Measurements from ENCODE around the gene SH2B3. TPM values are rescaled to one million over a fixed set of nuclear protein-coding genes. Genes with fewer than 3 reads are reported as not detected.
A peak's percentile ranks its signal among the peaks of the same experiment; 100 is the strongest.
"Not testable (repeated sequence)": the region's sequence is repeated elsewhere in the genome, so short reads cannot be mapped to it uniquely, and the experiment has no call there.

SH2B3 gene
- total RNA-seq, 2 donors from 2014 or later, result 42.6 to 47.4 TPM

DNA sequence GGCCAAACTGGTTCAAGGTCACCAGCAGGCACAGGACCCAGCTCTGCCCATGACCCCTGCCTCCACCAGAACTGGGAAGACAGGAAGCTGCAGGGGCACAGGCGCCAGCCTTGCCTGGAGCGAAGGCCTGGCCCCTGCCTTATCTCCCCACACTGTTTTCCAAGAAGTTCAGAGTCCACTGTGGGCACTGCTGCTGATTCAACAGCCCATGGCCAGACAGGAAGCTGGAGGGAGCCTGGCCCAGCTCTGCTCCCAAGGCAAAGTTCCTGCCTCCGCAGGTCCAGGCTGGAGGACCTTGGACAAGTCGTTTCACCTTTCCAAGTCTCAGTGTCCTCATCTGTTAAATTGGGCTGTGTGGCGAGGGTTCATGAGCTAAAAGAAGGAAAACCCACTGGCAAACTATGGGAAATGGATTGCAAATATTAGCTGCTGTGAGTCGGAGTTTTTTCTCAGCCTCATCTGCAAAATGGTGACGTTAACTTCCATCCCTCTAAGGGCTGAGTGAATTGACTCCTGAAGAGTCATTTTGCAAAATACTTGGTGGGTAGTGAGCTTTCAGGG lies 38.0 kb upstream of the SH2B3 start:
- TF ChIP-seq, protein P1, sequence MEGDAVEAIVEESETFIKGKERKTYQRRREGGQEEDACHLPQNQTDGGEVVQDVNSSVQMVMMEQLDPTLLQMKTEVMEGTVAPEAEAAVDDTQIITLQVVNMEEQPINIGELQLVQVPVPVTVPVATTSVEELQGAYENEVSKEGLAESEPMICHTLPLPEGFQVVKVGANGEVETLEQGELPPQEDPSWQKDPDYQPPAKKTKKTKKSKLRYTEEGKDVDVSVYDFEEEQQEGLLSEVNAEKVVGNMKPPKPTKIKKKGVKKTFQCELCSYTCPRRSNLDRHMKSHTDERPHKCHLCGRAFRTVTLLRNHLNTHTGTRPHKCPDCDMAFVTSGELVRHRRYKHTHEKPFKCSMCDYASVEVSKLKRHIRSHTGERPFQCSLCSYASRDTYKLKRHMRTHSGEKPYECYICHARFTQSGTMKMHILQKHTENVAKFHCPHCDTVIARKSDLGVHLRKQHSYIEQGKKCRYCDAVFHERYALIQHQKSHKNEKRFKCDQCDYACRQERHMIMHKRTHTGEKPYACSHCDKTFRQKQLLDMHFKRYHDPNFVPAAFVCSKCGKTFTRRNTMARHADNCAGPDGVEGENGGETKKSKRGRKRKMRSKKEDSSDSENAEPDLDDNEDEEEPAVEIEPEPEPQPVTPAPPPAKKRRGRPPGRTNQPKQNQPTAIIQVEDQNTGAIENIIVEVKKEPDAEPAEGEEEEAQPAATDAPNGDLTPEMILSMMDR (IDR thresholded peaks at IDR 0.05), result no peak
- Histone ChIP-seq H3K27me3 (no peaks in the 10 kb centered on the region), H3K4me3 (peak overlapping the region; percentile 76 to 84), H3K4me1 (peaks cover 0 to 34% of the 10 kb centered on the region in 2 donors), H3K27ac (peak overlapping the region; percentile 68 to 70), H3K36me3 (peaks cover 4% of the 10 kb centered on the region), H3K9me3 (no peaks in the 10 kb centered on the region)
- no peak for DNase-seq (ENCODE audit: low spot score)

DNA sequence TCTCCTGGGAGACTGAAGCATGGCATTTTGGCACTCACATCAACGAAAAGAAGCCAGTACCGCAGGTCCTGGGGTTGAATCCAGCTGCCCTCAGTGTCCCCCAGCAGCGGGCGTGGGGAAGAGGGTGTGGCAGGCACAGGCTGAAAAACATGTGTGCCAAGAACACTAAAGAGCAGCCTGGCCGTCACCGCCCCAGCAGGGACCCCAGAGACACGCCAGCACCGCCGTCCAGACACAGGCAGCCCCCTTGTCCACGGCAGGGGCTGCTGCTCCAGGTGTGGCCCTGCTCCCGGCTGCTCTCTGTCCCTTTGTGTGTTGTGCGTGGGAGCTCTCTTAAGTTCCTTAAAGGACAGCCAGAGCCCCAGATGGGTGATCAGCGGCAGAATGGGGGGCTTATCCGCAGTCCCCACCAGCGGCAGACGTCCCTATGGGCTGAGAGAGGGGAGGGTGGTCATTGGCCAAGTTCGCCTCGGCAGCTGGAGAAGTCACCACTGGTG lies 37.4 kb upstream of the SH2B3 start:
- Histone ChIP-seq H3K9me3 (no peaks in the 10 kb centered on the region), H3K4me3 (peak overlapping the region; percentile 76 to 84), H3K4me1 (peaks cover 0 to 33% of the 10 kb centered on the region in 2 donors), H3K27me3 (no peaks in the 10 kb centered on the region), H3K27ac (peak overlapping the region; percentile 68 to 70), H3K36me3 (peaks cover under 1% of the 10 kb centered on the region)
- TF ChIP-seq, protein P1 (IDR thresholded peaks at IDR 0.05), result no peak
- DNase-seq (ENCODE audit: low spot score), result no peak

DNA sequence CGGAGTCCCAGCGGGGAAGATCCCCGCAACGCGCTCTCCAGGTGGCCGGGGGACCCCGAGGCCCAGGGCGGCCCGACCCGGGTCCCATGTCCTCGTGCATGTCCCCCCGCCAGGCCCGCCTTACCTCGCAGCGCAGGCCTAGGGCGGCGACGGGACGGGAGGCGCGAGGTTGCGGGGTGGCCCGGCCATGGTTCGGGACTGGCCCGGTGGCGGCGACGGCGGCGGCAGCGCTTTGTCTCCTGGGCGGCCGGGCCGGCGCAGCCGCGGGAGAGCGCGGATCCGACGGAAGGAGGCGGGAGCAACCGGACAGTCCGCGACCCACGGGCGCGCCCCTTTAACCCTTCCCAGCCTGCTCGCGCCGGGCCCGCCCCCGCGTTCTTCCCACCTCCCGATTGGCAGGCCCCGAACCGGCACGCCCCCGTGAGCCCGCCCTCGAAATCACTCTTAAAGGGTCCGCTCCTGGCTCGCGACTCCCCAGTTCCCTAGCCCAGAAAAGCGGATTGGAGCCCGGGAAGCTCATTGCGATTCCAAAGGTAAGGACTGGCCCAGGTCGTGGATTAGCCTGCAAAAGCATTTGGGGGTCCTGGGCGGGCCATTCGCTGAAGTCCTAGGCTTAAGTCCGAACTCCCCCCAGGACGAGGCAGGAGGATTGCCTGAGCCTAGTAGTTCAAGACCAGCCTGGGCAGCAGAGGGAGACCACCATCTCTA lies 36.8 kb upstream of the SH2B3 start, which contains the start of gene PHETA1:
Gene PHETA1 (minus strand): TSS at position 308 of the 708 bp plus-strand sequence. CDS start 5,668 bp downstream, outside the sequence.
- Histone ChIP-seq H3K9me3 (no peaks in the 10 kb centered on the region), H3K27ac (peak within 1 kb of the TSS; percentile 68 to 70), H3K36me3 (no peaks in the 10 kb centered on the region), H3K4me3 (peak within 1 kb of the TSS; percentile 76 to 84), H3K4me1 (peaks cover 0 to 27% of the 10 kb centered on the region in 2 donors), H3K27me3 (no peaks in the 10 kb centered on the region)
- TF ChIP-seq, protein P1 (IDR thresholded peaks at IDR 0.05), result no peak
- peak; percentile 95 for DNase-seq (ENCODE audit: low spot score)

DNA sequence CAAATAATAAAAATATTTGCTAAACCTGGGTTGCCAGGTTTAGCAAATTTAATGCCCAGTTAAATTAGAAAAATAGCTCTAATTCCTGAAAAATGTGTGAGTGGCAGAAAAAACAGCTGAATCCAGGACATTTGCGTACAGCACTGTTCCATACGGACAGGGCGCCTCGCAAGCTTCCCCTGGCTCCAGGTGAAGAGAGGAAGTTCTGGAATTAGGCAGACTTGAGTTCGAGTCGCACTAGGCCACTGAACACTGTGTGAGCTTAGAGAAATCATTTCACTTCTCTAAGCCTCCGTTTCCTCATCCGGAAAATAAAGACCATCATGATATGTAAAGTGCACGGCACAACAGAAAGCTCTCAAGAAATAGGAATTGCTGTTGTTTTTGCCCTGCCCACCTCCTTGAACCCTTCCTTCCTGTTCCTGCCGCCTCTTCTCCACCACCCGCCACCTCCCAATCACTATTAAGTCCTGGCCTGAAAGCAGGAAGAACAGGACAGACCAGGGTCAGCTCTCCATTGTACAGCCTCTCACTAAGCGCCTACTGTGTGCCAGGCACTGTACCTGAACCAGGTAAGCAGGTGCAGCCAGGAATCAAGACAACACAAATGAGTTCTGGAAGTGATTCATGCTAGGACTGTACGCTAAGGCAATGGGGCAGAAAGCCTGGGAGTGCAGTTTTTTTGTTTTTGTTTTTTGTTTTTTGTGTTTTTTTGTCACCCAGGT lies 36.1 kb upstream of the SH2B3 start:
- DNase-seq (ENCODE audit: low spot score), result no peak
- H3K4me1 ChIP-seq, result peaks cover 0 to 25% of the 10 kb centered on the region in 2 donors
- H3K36me3 ChIP-seq, result no peaks in the 10 kb centered on the region
- TF ChIP-seq, protein P1 (IDR thresholded peaks at IDR 0.05), result no peak
- H3K9me3 ChIP-seq, result no peaks in the 10 kb centered on the region
- peak overlapping the region; percentile 68 to 70 for H3K27ac ChIP-seq
- no peaks in the 10 kb centered on the region for H3K27me3 ChIP-seq
- peak overlapping the region; percentile 76 to 84 for H3K4me3 ChIP-seq

DNA sequence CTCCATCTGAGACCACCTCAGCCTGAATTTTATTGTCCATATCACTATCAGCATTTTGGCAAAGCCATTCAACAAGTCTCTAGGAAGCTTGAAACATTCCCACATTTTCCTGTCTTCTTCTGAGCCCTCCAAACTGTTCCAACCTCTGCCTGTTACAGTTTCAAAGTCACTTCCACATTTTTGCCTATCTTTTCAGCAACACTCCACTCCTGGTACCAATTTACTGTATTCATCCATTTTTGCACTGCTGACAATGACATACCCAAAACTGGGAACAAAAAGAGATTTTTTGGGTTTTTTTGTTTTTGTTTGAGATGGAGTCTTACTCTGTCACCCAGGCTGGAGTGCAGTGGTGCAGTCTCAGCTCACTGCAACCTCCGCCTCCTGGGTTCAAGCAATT lies 32.5 kb upstream of the SH2B3 start:
- H3K4me1 ChIP-seq, result peaks cover 0 to 11% of the 10 kb centered on the region in 2 donors
- H3K27me3 ChIP-seq; H3K4me3 ChIP-seq; H3K36me3 ChIP-seq; H3K27ac ChIP-seq; DNase-seq (ENCODE audit: low spot score); H3K9me3 ChIP-seq: not testable (repeated sequence)

DNA sequence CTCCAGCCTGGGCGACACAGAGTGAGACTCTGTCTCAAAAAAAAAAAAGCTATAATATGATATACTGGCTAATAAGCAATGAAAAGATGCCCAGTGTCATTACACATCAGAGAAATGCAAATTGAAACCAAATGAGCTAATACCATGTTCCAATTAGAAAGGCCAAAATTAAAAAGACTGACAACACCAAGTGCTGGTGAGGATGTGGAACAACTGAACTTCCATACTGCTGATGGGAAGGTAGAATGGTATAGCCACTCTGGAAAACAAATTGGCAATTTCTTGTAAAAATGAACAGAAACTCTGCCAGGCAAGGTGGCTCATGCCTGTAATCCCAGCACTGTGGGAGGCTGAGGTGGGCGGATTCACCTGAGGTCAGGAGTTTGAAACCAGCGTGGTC lies 28.3 kb upstream of the SH2B3 start:
- H3K27me3 ChIP-seq, result no peaks in the 10 kb centered on the region
- H3K4me1 ChIP-seq, result no peaks in the 10 kb centered on the region
- DNase-seq (ENCODE audit: low spot score), result no peak

More for the DNA sequence above, 28.3 kb upstream of the SH2B3 start:
- no peaks in the 10 kb centered on the region for H3K9me3 ChIP-seq
- H3K4me3 ChIP-seq, result no peak overlapping the region
- no peaks in the 10 kb centered on the region for H3K36me3 ChIP-seq
- TF ChIP-seq, protein P1 (IDR thresholded peaks at IDR 0.05), result no peak
- no peak overlapping the region for H3K27ac ChIP-seq
